Testis (tissue), 3 donors: Measurements from ENCODE around the gene LRFN4. TPM values are rescaled to one million over a fixed set of nuclear protein-coding genes. Genes with fewer than 3 reads are reported as not detected.

Source experiments
- DNase-seq: peaks from one replicate; pipeline ENCODE4 v3.0.0-alpha.2; 2019
- H3K27ac ChIP-seq, 2 donors: fragments of 200-600 bp; sonication (generic); one replicate each; pipeline ENCODE4 v1.5.1; 2019
- H3K27me3 ChIP-seq: fragments of 200-600 bp; sonication (generic); one replicate; pipeline ENCODE4 v1.5.1; 2019
- H3K36me3 ChIP-seq: fragments of 200-600 bp; sonication (generic); one replicate; pipeline ENCODE4 v1.5.1; 2017; ENCODE audit warnings: low read depth; ENCODE audit errors: missing control alignments
- H3K4me1 ChIP-seq: fragments of 200-600 bp; sonication (generic); one replicate; pipeline ENCODE4 v1.5.1; 2019
- H3K4me3 ChIP-seq, 2 donors: fragments of 200-600 bp; sonication (generic); one replicate each; pipeline ENCODE4 v1.5.1; 2017 to 2019
- H3K9me3 ChIP-seq: fragments of 200-600 bp; sonication (generic); one replicate; pipeline ENCODE4 v1.5.1; 2017
- CTCF ChIP-seq, 3 experiments: fragments of 450-650 bp in 2 of 3; fragments of 200-600 bp in 1 of 3; sonication (generic) in 1 of 3; IDR thresholded peaks; one replicate each; pipeline ENCODE4 v1.5.1; 2016 to 2019; ENCODE audit warnings: antibody characterized with exemption in 3 of 3, mild to moderate bottlenecking in 2 of 3, moderate library complexity in 1 of 3
- POLR2A ChIP-seq: fragments of 450-650 bp; IDR thresholded peaks from one replicate; pipeline ENCODE4 v1.6.1; 2017; ENCODE audit warnings: antibody characterized with exemption, mild to moderate bottlenecking, moderate library complexity
- WGBS, 2 donors: methylation state at CpG; one replicate each; pipeline ENCODE4 v1.1.5; 2018; 5-methylcytosine and 5-hydroxymethylcytosine counted together
- intact Hi-C: fragments of 100-400 bp; cut with DNase I; formaldehyde crosslinking; loops from one replicate; pipeline ENCODE4 v1.15.1; 2023; ENCODE audit warnings: low total_unique reads
- polyA plus RNA-seq: library from polyadenylated mRNA; stranded (reverse); fragments of 350-450 nt; fragmentation: Illumina TruSeq; extraction: RNeasy Lipid Tissue Mini Kit (QIAGEN cat#74804); gene quantifications from one replicate; pipeline ENCODE4 v1.2.3, GENCODE V29; 2014; ENCODE audit warnings: low read depth, low replicate concordance; ENCODE audit not compliant: insufficient read depth
- total RNA-seq, 2 donors: library from RNA; depleted of rRNA; stranded (reverse); fragments of >200 nt; gene quantifications; one replicate each; pipeline ENCODE4 v1.2.3, GENCODE V29; 2016

Gene LRFN4
- total and polyA plus RNA-seq, 3 donors from 2014 or later: 23.2 to 27.2 (median 24.6) TPM

DNA sequence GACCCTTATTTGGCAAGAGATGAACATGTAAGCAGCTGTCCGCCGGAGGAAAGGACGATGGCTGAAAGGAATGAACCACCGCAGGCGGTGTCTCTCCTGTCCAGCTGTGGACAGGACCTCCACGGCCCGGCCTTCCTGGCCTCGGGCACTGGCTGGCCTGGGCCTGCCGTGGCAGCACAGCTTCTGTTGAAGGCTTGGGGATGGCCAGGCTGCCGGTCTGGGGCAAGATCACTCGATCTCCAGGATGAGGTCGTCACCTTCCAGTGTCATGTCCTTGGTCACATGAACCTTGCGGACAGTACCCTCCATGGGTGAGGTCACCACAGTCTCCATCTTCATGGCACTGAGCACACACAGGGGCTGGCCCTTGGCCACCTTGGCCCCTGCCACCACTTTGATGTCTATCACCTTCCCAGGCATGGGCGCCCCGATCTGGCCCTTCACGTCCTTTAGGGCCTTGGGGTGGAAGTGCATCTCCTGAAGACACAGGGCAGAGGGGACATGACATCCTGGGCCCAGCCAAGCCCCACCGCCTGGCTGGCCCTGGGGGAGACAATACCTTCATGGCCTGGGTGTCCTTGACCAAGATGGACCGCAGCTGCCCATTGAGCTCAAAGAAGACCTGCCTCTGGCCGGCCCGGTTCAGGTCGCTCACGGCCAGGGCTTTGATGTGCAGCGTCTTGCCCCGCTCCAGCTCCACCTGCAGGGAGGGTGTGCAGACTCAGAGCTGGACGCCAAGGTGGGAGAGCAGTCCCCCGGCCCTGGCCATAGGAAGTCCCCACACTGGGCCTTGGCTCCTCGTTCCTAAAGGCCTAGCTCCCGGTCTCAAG lies 8.0 kb upstream of the LRFN4 start:
- no peaks in the 10 kb centered on the region for H3K27me3 ChIP-seq
- no peak for TF ChIP-seq POLR2A
- no peak for TF ChIP-seq CTCF (IDR thresholded peaks at IDR 0.05)
- 64 to 92% methylated on average over 3 to 28 of the region's 28 CpGs for WGBS, 2 donors
- H3K9me3 ChIP-seq: no peaks in the 10 kb centered on the region
- intact Hi-C loops: no loop called here
- peaks cover 9% of the 10 kb centered on the region for H3K4me1 ChIP-seq
- H3K4me3 ChIP-seq: no peak overlapping the region
- no peak overlapping the region for H3K27ac ChIP-seq
- no peak for DNase-seq
- no peaks in the 10 kb centered on the region for H3K36me3 ChIP-seq

DNA sequence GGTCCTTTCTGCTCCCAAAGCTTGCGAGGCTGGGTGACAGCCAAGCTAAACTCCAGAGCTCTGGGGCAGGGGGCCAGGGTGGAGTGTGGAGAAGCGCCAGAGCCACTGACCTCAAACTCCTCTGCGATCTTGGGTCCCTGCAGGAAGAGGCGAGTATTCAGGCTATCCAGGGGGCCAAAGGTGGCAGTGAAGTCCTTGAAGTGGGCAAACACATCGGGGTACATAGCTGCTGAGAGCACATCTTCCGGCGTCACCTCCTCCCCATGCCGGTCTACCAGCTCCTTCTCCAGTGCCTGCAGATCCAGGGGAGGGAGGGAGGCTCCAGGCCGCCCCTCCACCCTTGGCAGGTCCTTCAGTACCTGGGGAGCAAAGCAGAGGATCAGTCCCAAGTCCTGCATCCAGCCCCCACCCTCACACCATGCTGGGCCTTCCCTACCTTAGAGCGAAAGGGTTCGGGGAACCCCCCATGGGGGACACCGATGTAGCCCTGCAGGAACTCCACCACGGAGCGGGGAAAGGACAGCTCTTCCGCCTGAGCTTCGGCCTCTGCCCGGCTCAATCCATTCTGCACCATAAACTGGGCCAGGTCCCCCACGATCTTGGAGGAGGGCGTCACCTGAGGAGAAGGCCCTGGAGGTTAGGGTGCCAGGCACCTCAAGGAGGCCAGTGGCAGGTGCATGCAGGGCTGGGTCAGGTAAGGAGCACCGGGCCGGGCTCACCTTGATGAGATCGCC lies 7.2 kb upstream of the LRFN4 start:
- no peaks in the 10 kb centered on the region for H3K27me3 ChIP-seq
- H3K9me3 ChIP-seq: no peaks in the 10 kb centered on the region
- H3K27ac ChIP-seq: no peak overlapping the region
- no peaks in the 10 kb centered on the region for H3K36me3 ChIP-seq
- DNase-seq: no peak
- H3K4me3 ChIP-seq: no peak overlapping the region
- intact Hi-C loops: no loop called here
- peaks cover 2% of the 10 kb centered on the region for H3K4me1 ChIP-seq
- TF ChIP-seq POLR2A: no peak
- TF ChIP-seq CTCF (IDR thresholded peaks at IDR 0.05): no peak
- WGBS, 2 donors: 92 to 97% methylated on average over 2 to 22 of the region's 22 CpGs

- intact Hi-C loops: no loop called here
- Histone ChIP-seq H3K4me1 (no peaks in the 10 kb centered on the region), H3K9me3 (no peaks in the 10 kb centered on the region), H3K4me3 (no peak overlapping the region), H3K27ac (no peak overlapping the region), H3K27me3 (no peaks in the 10 kb centered on the region), H3K36me3 (no peaks in the 10 kb centered on the region)
- 96 to 100% methylated on average over 1 to 10 of the region's 10 CpGs for WGBS, 2 donors
- no peak for DNase-seq
- no peak for TF ChIP-seq POLR2A
- TF ChIP-seq CTCF (IDR thresholded peaks at IDR 0.05): no peak
Observed at GRCh38 chr11:66850235-66850587, 6.7 kb upstream of the LRFN4 start.

DNA sequence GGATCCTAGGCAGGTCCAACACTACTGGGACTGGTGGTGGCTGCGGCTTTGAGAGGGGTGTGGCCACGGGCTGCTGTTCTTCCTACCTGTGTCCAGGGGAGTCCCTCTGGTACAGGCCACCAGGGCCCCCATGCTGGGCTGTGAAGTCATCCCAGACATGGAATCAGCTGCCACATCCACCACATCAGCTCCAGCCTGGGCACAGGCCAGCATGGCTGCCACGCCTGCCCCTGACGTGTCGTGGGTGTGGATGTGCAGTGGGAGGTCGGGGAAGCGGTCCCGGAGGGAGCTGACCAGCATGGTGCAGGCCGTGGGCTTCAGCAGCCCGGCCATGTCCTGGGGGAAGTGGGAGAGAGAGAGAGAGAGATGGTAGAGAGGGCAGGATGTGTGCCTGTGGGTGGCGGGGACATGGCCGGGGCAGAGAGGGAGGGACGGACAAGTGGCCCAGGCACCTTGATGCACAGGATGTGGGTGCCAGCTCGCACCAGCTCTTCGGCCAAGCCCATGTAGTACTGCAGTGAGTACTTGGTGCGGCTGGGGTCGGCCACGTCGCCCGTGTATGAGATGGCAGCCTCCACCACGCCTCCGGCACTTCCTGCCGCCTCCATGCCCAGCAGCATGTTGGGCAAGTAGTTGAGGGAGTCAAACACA lies 6.2 kb upstream of the LRFN4 start:
- no peak overlapping the region for H3K27ac ChIP-seq
- WGBS, 2 donors: 93% methylated on average over 15 to 23 of the region's 23 CpGs
- no peak overlapping the region for H3K4me3 ChIP-seq
- no peaks in the 10 kb centered on the region for H3K9me3 ChIP-seq
- H3K4me1 ChIP-seq: peaks cover 5% of the 10 kb centered on the region
- intact Hi-C loops: no loop called here
- no peaks in the 10 kb centered on the region for H3K36me3 ChIP-seq
- TF ChIP-seq POLR2A (no peak), CTCF (IDR thresholded peaks at IDR 0.05) (no peak)
- H3K27me3 ChIP-seq: no peaks in the 10 kb centered on the region
- DNase-seq: no peak
